A549 treated with DMSO at 1 μM for 4 hours (cell line): ENCODE results near the gene SMPDL3B. TPM values are rescaled to one million over a fixed set of nuclear protein-coding genes. Genes with fewer than 3 reads are reported as not detected.

Source experiments
- total RNA-seq: library from RNA; stranded (reverse); fragments of 200-300 nt; extraction: Qiagen RNA extraction; gene quantifications from 5 replicates; pipeline ENCODE4 v1.2.3, GENCODE V29; 2022; ENCODE audit warnings: low read depth

SMPDL3B gene
- total RNA-seq: 1.1 to 1.6 TPM (median 1.3 TPM) in 5 replicates

DNA sequence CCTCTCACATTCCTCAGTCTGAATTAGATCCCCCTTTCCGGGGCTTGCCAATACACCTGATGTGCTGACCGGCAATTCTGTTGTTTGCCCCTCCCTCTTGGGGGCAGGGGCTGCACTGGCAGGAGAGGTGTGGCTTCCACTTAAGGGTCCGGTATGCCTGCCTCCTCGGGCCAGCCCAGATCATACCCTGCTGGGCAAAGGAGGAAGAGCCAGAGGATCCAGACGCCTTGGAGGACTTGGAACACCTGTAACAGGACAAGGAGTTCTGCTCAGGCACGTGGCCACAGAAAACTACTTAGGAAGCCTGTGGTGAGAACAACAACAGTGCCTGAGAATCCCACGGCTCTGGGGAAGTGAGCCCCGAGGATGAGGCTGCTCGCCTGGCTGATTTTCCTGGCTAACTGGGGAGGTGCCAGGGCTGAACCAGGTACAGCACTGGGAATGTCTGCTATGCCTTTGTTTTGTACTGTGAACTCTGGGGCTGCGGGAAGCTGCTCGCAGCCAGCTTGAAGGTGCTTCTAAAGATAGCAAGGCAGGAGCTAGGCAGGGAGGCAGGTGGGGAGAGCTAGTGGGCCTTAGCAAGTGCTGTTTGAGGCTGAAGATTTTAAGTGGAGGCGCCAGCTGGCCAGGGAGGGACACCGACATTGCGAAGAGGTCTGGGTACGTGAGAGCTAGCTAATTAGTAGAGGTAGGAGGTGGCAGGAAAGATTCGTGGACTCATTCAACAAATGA is at the start of gene SMPDL3B:
Gene SMPDL3B, plus strand, starts transcription at position 183 of the 732 bp plus-strand sequence. Its CDS starts 184 bp downstream, at position 367.

DNA sequence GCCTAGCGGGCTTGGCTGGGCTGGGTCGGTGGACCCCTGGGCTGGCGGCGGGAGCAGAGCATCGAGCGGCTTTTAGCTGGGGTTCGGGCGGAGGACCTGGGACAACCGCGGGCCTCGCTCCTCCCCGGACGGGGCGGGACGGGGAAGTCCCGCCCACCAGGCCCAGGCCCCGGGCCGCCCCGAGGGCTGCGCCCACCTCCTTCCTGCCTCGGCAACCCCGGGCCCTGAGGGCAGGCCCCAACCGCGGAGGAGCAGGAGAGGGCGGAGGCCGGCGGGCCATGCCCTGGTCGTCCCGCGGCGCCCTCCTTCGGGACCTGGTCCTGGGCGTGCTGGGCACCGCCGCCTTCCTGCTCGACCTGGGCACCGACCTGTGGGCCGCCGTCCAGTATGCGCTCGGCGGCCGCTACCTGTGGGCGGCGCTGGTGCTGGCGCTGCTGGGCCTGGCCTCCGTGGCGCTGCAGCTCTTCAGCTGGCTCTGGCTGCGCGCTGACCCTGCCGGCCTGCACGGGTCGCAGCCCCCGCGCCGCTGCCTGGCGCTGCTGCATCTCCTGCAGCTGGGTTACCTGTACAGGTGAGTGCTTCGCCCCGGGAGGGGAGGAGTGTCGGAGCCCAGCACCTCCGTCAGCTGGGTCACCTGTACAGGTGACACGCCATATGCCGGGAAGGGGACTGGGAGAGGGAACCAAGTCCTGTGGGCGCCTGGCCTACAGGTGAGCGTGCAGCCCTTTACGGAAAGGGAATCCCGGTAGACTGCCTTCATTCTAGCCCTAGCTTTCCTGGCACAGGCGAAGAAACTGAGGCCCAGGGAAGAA is 25.2 kb downstream of the SMPDL3B start, which contains the start of gene XKR8:
Gene XKR8, plus strand, starts transcription at position 182 of the 812 bp plus-strand sequence. Its CDS starts 97 bp downstream, at position 279.

Other genes with a start within 250 kb of the SMPDL3B start
- gene FAM76A, start 209.0 kb upstream of the SMPDL3B start, total RNA-seq: 5.2 to 6.9 TPM (median 5.6 TPM) in 5 replicates
- 7.1 to 10.7 TPM (median 8.7 TPM) in 5 replicates for gene STX12, start 161.8 kb upstream of the SMPDL3B start, total RNA-seq
- gene PPP1R8, start 104.2 kb upstream of the SMPDL3B start, total RNA-seq: 37.9 to 42.6 TPM (median 39.4 TPM) in 5 replicates
- gene THEMIS2, start 62.5 kb upstream of the SMPDL3B start, total RNA-seq: 0.40 to 1.7 TPM (median 0.83 TPM) in 5 replicates
- 36.8 to 42.7 TPM (median 40.2 TPM) in 5 replicates for gene RPA2, start 20.4 kb upstream of the SMPDL3B start, total RNA-seq
- gene XKR8, start 25.0 kb downstream of the SMPDL3B start, total RNA-seq: 4.4 to 6.9 TPM (median 5.1 TPM) in 5 replicates
- gene EYA3, start 153.6 kb downstream of the SMPDL3B start, total RNA-seq: 6.5 to 7.8 TPM (median 7.2 TPM) in 5 replicates
- 0.24 to 0.38 TPM (median 0.29 TPM) in 5 replicates for gene PTAFR, start 241.7 kb downstream of the SMPDL3B start, total RNA-seq